SK-N-SH treated with all-trans-retinoic acid at 6 μM for 48 hours (cell line): ENCODE data around the gene MROH7.

Experiments used
- ARNTL ChIP-seq: fragments of 450-650 bp; formaldehyde crosslinking; IDR thresholded peaks from 2 replicates; pipeline ENCODE4 v1.5.0; 2020; ENCODE audit warnings: low read depth, mild to moderate bottlenecking, moderate library complexity, borderline replicate concordance
- ZNF70 ChIP-seq: fragments of 450-650 bp; formaldehyde crosslinking; IDR thresholded peaks from 2 replicates; pipeline ENCODE4 v1.5.0; 2020; ENCODE audit warnings: mild to moderate bottlenecking, moderate library complexity
- TF ChIP-seq, protein P1 (sequence below): fragments of 250-450 bp; sonication (Bioruptor Pico); IDR thresholded peaks from 2 replicates; pipeline ENCODE4 v1.5.1; 2020; ENCODE audit warnings: low read depth, mild to moderate bottlenecking, moderate library complexity

DNA sequence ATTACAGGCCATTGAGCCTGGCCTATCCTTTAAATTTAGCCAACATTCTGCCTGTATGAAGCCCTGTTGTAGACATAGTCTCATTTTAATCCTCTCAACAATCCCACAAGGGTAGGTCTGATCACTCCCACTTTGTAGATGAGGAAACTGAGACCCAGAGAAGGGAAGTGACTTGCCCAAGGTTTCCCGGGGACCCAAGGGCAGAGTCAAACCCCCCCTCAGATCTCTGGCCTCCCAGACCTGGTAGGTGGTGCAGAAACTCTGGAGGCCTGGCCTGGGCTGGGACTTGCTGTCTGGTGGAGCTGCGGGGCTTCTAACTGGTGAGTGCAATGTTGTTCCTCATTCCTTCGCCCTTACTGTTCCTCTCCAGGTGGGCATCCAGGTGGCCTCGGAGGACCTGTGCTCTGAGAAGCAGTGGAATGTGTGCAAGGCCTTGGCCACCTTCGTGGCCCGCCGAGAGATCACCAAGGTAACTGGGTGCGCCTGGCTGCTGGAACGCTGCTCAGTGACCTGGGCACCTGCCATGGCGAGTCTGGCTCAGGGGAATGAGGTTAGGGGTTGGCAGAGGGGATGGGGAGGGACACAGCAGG, 47.9 kb upstream of the MROH7 start:
- TF ChIP-seq, protein P1, sequence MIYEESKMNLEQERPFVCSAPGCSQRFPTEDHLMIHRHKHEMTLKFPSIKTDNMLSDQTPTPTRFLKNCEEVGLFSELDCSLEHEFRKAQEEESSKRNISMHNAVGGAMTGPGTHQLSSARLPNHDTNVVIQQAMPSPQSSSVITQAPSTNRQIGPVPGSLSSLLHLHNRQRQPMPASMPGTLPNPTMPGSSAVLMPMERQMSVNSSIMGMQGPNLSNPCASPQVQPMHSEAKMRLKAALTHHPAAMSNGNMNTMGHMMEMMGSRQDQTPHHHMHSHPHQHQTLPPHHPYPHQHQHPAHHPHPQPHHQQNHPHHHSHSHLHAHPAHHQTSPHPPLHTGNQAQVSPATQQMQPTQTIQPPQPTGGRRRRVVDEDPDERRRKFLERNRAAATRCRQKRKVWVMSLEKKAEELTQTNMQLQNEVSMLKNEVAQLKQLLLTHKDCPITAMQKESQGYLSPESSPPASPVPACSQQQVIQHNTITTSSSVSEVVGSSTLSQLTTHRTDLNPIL, result no peak
- TF ChIP-seq ARNTL (no peak), ZNF70 (CRISPR knock-in tag) (no peak)
